ENCODE measurements around the gene UGDH. TPM values are rescaled to one million over a fixed set of nuclear protein-coding genes. Genes with fewer than 3 reads are reported as not detected.

Gene UGDH
- polyA plus RNA-seq, 2 of the 4 experiments (the other 2 are of a cell fraction), result 610 to 691 TPM

DNA sequence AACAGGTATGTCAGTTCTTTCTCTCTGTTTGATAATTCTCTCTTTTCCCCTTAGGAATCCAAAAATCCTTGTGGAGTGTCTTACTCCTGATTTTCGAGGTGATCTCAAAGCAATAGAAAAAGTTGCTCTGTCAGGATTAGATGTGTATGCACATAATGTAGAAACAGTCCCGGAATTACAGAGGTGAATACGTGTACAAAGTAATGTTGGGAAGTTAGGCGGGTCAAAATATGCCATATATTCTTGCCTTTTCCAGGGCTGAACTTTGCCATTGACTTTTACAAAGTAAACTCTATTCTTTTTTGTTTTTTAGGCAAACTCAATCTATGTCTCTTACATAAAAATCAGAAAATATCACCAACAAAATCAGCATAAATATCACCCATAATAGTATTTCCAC lies 59.8 kb downstream of the UGDH start:
- DNase-seq (ENCODE audit: low read depth in 1 of 2, low spot score in 1 of 2), result peak in 1 of 2 experiments; percentile 42
- ChIA-PET POLR2A (interaction anchor here (1.0 to 2.7 kb wide), 2 partner anchors 9 to 60 kb away, joined by 6 to 17 read pairs; partner anchors contain the start of genes LIAS, RPL9 and UGDH), CTCF (no interaction called here)
- peaks cover 58% of the 10 kb centered on the region for H3K4me1 ChIP-seq
- TF ChIP-seq, protein P1, sequence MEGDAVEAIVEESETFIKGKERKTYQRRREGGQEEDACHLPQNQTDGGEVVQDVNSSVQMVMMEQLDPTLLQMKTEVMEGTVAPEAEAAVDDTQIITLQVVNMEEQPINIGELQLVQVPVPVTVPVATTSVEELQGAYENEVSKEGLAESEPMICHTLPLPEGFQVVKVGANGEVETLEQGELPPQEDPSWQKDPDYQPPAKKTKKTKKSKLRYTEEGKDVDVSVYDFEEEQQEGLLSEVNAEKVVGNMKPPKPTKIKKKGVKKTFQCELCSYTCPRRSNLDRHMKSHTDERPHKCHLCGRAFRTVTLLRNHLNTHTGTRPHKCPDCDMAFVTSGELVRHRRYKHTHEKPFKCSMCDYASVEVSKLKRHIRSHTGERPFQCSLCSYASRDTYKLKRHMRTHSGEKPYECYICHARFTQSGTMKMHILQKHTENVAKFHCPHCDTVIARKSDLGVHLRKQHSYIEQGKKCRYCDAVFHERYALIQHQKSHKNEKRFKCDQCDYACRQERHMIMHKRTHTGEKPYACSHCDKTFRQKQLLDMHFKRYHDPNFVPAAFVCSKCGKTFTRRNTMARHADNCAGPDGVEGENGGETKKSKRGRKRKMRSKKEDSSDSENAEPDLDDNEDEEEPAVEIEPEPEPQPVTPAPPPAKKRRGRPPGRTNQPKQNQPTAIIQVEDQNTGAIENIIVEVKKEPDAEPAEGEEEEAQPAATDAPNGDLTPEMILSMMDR (IDR thresholded peaks at IDR 0.05), result no peak
- TF ChIP-seq JUNB (IDR thresholded peaks at IDR 0.05) (no peak), MAFK (IDR thresholded peaks at IDR 0.05; ENCODE audit: partially characterized antibody) (peak; percentile 41)
- no peak overlapping the region for H3K4me3 ChIP-seq
- peak overlapping the region; percentile 89 to 93 for H3K27ac ChIP-seq
- no peak for FAIRE-seq
- no peaks in the 10 kb centered on the region for H3K9me3 ChIP-seq
- peak overlapping the region; percentile 83 for H3K4me2 ChIP-seq
- no peak for ATAC-seq
- 4% methylated on average over 4 of the region's 4 CpGs for WGBS (ENCODE audit: missing lambda C conversion rate)

DNA sequence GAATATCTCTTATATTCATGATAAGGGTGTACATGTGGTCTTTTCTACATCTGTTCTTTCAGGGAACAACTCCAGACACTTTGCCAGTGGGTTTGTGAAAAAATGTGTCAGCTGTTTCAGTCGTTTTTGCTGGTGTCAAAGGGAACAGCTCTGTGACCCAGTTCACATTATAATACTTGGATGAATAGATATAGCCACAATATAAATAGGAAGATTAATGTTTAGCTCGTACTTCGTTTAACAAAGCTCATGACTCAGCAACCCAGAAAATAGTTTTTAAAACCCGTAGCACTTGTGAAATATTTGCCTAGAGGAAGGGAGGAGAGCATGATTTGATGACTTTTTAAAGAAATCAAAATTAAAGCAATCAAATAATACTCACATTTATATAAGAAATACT lies 60.5 kb downstream of the UGDH start:
- H3K4me1 ChIP-seq, result peaks cover 54% of the 10 kb centered on the region
- CTCF ChIA-PET, result interaction anchor here (0.8 to 1.5 kb wide), 5 partner anchors 56 to 301 kb away, joined by 3 to 6 read pairs (median 3); partner anchors contain the start of gene SMIM14
- 2% methylated on average over 4 of the region's 4 CpGs for WGBS (ENCODE audit: missing lambda C conversion rate)
- no peak overlapping the region for H3K4me3 ChIP-seq
- no peak for FAIRE-seq
- POLR2A ChIA-PET, result interaction anchor here (0.5 to 2.7 kb wide), 5 partner anchors 8 to 172 kb away, joined by 3 to 17 read pairs (median 4); partner anchors contain the start of genes LIAS, RPL9, SMIM14 and UGDH
- H3K9me3 ChIP-seq, result no peaks in the 10 kb centered on the region
- TF ChIP-seq MAFK (IDR thresholded peaks at IDR 0.05; ENCODE audit: partially characterized antibody) (peak; percentile 94), RCOR1 (IDR thresholded peaks at IDR 0.05; ENCODE audit: low read depth, low read length) (no peak), RARB (CRISPR knock-in tag; IDR thresholded peaks at IDR 0.05) (no peak), JUN (IDR thresholded peaks at IDR 0.05) (peak; percentile 17 to 27; a peak in 1 of 5 replicates), CEBPB (IDR thresholded peaks at IDR 0.05) (peak; percentile 30 to 86; a peak in 3 of 4 replicates), JUNB (IDR thresholded peaks at IDR 0.05) (0 out of 2 replicates have a peak, but pooled peaks have one; percentile 29), HDAC2 (IDR thresholded peaks at IDR 0.05) (no peak), NFE2L2 (conservative IDR thresholded peaks at IDR 0.05; ENCODE audit: low read length) (0 out of 2 replicates have a peak, but pooled peaks have one; percentile 39), HOXB5 (CRISPR knock-in tag; IDR thresholded peaks at IDR 0.05) (no peak), POLR2A (IDR thresholded peaks at IDR 0.05; ENCODE audit: low read length) (no peak), EHMT2 (IDR thresholded peaks at IDR 0.05; ENCODE audit: low read depth) (no peak), FOSL2 (IDR thresholded peaks at IDR 0.05) (no peak), FOSL2 (CRISPR knock-in tag; IDR thresholded peaks at IDR 0.05) (peak; percentile 62), TFCP2L1 (CRISPR knock-in tag; IDR thresholded peaks at IDR 0.05) (no peak)
- TF ChIP-seq, protein P2, sequence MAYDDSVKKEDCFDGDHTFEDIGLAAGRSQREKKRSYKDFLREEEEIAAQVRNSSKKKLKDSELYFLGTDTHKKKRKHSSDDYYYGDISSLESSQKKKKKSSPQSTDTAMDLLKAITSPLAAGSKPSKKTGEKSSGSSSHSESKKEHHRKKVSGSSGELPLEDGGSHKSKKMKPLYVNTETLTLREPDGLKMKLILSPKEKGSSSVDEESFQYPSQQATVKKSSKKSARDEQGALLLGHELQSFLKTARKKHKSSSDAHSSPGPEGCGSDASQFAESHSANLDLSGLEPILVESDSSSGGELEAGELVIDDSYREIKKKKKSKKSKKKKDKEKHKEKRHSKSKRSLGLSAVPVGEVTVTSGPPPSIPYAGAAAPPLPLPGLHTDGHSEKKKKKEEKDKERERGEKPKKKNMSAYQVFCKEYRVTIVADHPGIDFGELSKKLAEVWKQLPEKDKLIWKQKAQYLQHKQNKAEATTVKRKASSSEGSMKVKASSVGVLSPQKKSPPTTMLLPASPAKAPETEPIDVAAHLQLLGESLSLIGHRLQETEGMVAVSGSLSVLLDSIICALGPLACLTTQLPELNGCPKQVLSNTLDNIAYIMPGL (CRISPR knock-in tag; IDR thresholded peaks at IDR 0.05; ENCODE audit: borderline replicate concordance), result no peak
- TF ChIP-seq, protein P3, sequence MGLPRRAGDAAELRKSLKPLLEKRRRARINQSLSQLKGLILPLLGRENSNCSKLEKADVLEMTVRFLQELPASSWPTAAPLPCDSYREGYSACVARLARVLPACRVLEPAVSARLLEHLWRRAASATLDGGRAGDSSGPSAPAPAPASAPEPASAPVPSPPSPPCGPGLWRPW (IDR thresholded peaks at IDR 0.05), result no peak
- ATAC-seq, result peak in 1 of 2 experiments; percentile 61; a peak in 3 of 6 replicates
- H3K4me2 ChIP-seq, result peak overlapping the region; percentile 83
- peak in 1 of 2 experiments; percentile 78 for DNase-seq (ENCODE audit: low read depth in 1 of 2, low spot score in 1 of 2)
- H3K27ac ChIP-seq, result peak overlapping the region; percentile 89 to 92

DNA sequence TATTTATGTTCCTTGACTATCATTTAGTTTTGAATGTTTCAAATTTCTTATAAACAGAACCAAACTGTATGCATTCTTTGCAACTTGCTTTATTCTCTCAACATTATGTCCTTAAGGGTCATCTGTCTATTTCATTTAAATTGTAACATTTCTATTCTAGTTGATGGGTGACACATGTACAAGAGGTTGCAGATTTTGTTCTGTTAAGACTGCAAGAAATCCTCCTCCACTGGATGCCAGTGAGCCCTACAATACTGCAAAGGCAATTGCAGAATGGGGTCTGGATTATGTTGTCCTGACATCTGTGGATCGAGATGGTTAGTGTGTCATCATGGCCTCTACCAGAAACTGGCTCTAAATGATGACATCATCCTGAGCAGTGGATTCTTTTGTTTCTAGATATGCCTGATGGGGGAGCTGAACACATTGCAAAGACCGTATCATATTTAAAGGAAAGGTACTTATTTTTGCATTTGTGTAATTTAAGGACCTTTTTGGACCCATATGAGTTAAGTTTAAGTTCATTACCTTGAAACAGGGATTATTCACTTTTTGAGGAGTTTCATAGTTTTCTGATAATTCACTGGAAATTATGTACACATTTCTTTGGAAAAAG lies 62.2 kb downstream of the UGDH start:
- FAIRE-seq, result no peak
- WGBS (ENCODE audit: missing lambda C conversion rate), result 0% methylated on average over 2 of the region's 2 CpGs
- ChIA-PET POLR2A (interaction anchor here (2.7 kb wide), 1 partner anchor 62 kb away, joined by 17 read pairs; the partner anchor contains the start of gene UGDH), CTCF (interaction anchor here (0.8 to 1.6 kb wide), 4 partner anchors 43 to 160 kb away, joined by 3 to 5 read pairs (median 4); no protein-coding TSS in a partner anchor)
- peak; percentile 62 to 82 for DNase-seq (ENCODE audit: low read depth in 1 of 2, low spot score in 1 of 2)
- Histone ChIP-seq H3K4me2 (peak overlapping the region; percentile 83), H3K4me3 (no peak overlapping the region), H3K27ac (peak overlapping the region; percentile 89 to 92), H3K4me1 (peaks cover 51% of the 10 kb centered on the region), H3K9me3 (no peaks in the 10 kb centered on the region)
- ATAC-seq, result peak; percentile 85 to 96
- TF ChIP-seq ZSCAN20 (CRISPR knock-in tag; IDR thresholded peaks at IDR 0.05), result no peak
- no peak for TF ChIP-seq HEYL (CRISPR knock-in tag; IDR thresholded peaks at IDR 0.05)
- TF ChIP-seq NPAS2 (CRISPR knock-in tag; IDR thresholded peaks at IDR 0.05; ENCODE audit: borderline replicate concordance), result no peak
- no peak for TF ChIP-seq MAFK (IDR thresholded peaks at IDR 0.05; ENCODE audit: partially characterized antibody)
- TF ChIP-seq FOSL2 (IDR thresholded peaks at IDR 0.05), result no peak
- TF ChIP-seq FOSL2 (CRISPR knock-in tag; IDR thresholded peaks at IDR 0.05), result peak; percentile 78
- no peak for TF ChIP-seq CHD2 (IDR thresholded peaks at IDR 0.05; ENCODE audit: low read length, partially characterized antibody)
- TF ChIP-seq CEBPB (IDR thresholded peaks at IDR 0.05), result 0 out of 4 replicates have a peak, but pooled peaks of 1 of the 2 experiments have one; percentile 11
- TF ChIP-seq BHLHE40 (IDR thresholded peaks at IDR 0.05; ENCODE audit: low read depth, low read length), result no peak
- TF ChIP-seq, protein P4, sequence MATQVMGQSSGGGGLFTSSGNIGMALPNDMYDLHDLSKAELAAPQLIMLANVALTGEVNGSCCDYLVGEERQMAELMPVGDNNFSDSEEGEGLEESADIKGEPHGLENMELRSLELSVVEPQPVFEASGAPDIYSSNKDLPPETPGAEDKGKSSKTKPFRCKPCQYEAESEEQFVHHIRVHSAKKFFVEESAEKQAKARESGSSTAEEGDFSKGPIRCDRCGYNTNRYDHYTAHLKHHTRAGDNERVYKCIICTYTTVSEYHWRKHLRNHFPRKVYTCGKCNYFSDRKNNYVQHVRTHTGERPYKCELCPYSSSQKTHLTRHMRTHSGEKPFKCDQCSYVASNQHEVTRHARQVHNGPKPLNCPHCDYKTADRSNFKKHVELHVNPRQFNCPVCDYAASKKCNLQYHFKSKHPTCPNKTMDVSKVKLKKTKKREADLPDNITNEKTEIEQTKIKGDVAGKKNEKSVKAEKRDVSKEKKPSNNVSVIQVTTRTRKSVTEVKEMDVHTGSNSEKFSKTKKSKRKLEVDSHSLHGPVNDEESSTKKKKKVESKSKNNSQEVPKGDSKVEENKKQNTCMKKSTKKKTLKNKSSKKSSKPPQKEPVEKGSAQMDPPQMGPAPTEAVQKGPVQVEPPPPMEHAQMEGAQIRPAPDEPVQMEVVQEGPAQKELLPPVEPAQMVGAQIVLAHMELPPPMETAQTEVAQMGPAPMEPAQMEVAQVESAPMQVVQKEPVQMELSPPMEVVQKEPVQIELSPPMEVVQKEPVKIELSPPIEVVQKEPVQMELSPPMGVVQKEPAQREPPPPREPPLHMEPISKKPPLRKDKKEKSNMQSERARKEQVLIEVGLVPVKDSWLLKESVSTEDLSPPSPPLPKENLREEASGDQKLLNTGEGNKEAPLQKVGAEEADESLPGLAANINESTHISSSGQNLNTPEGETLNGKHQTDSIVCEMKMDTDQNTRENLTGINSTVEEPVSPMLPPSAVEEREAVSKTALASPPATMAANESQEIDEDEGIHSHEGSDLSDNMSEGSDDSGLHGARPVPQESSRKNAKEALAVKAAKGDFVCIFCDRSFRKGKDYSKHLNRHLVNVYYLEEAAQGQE (IDR thresholded peaks at IDR 0.05), result no peak
- 0 out of 3 replicates have a peak, but pooled peaks have one; percentile 17 for TF ChIP-seq SMC3 (IDR thresholded peaks at IDR 0.05)
- TF ChIP-seq, protein P5, sequence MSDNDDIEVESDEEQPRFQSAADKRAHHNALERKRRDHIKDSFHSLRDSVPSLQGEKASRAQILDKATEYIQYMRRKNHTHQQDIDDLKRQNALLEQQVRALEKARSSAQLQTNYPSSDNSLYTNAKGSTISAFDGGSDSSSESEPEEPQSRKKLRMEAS (IDR thresholded peaks at IDR 0.05), result 0 out of 2 replicates have a peak, but pooled peaks have one; percentile 16
